ENCODE data around the gene MYO5A.
"Not testable (repeated sequence)": the region's sequence is repeated elsewhere in the genome, so short reads cannot be mapped to it uniquely, and the experiment has no call there.

The MYO5A gene

GRCh38 chr15:52528564-52529340 lies at the start of gene MYO5A:
MYO5A (minus strand) TSS chr15:52528880; CDS start chr15:52528806, 74 bp downstream.
- peak; percentile 81 for TF ChIP-seq POLR2A (IDR thresholded peaks at IDR 0.05; ENCODE audit: low read depth, low read length)
- FAIRE-seq (no peak), DNase-seq (ENCODE audit: insufficient read length, low spot score) (peak; percentile 57)

GRCh38 chr15:52576692-52577091 lies 48.0 kb upstream of the MYO5A start:
- DNase-seq (ENCODE audit: insufficient read length, low spot score) (no peak), FAIRE-seq (no peak)
- TF ChIP-seq POLR2A (IDR thresholded peaks at IDR 0.05; ENCODE audit: low read depth, low read length): no peak

- FAIRE-seq; DNase-seq (ENCODE audit: insufficient read length, low spot score): not testable (repeated sequence)
Measured at GRCh38 chr15:52575573-52575972, 46.9 kb upstream of the MYO5A start.

- DNase-seq (ENCODE audit: insufficient read length, low spot score) (no peak), FAIRE-seq (no peak)
- TF ChIP-seq POLR2A (IDR thresholded peaks at IDR 0.05; ENCODE audit: low read depth, low read length): no peak
Measured at GRCh38 chr15:52575072-52575471, 46.4 kb upstream of the MYO5A start.

- not testable (repeated sequence) for DNase-seq (ENCODE audit: insufficient read length, low spot score); FAIRE-seq
Measured at GRCh38 chr15:52574623-52575022, 45.9 kb upstream of the MYO5A start.

GRCh38 chr15:52568601-52569585 lies 40.2 kb upstream of the MYO5A start, which contains the start of gene ARPP19:
ARPP19 (minus strand) TSS chr15:52569030; CDS start chr15:52568892, 138 bp downstream.
- FAIRE-seq (no peak), DNase-seq (ENCODE audit: insufficient read length, low spot score) (peak; percentile 73)
- TF ChIP-seq POLR2A (IDR thresholded peaks at IDR 0.05; ENCODE audit: low read depth, low read length): peak; percentile 72

- TF ChIP-seq POLR2A (IDR thresholded peaks at IDR 0.05; ENCODE audit: low read depth, low read length): no peak
- FAIRE-seq (no peak), DNase-seq (ENCODE audit: insufficient read length, low spot score) (peak; percentile 11)
Measured at GRCh38 chr15:52567871-52568600, 39.4 kb upstream of the MYO5A start.

DNA sequence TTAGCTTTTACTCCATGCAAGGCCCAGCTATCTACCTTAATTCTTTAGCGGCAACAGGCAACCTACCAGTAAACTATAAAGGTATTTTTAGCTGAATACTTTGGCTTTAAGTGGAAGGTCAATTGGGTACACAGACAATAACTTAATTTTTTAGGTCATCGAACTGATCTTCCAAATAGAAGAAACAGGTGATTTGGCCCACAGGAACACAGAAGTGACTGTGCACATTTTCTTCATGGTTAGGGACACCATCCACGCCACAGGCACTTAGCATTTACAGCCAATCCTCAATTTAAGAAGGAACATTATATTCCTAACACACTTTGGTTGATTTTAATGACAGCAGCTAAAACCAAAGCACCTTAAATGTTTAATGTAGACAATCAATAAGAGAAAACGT lies 38.2 kb upstream of the MYO5A start:
- DNase-seq (ENCODE audit: insufficient read length, low spot score) (no peak), FAIRE-seq (no peak)
- no peak for TF ChIP-seq POLR2A (IDR thresholded peaks at IDR 0.05; ENCODE audit: low read depth, low read length)

GRCh38 chr15:52565417-52566358 lies 37.0 kb upstream of the MYO5A start:
- FAIRE-seq; DNase-seq (ENCODE audit: insufficient read length, low spot score): not testable (repeated sequence)

- DNase-seq (ENCODE audit: insufficient read length, low spot score) (no peak), FAIRE-seq (no peak)
- no peak for TF ChIP-seq POLR2A (IDR thresholded peaks at IDR 0.05; ENCODE audit: low read depth, low read length)
Measured at GRCh38 chr15:52563501-52564060, 34.9 kb upstream of the MYO5A start.

DNA sequence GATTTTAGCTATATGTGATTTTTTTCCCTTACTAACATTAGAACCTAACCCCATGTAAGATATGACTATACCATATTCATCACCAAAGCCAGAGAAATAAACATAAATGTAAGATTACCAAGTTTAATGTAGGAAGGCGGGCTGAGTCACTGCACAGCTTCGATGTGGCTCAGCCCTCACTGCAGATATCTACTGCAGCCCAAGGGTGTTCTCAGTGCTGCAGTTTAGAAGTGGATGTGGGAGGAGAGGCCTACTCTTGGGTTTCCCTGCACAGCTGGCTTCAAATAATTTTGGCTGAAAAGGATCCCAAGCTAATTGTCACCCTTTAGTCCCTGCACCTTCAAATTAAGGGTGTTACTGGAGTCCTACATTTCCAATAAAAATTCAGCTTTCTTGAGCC lies 30.9 kb upstream of the MYO5A start:
- FAIRE-seq: no peak
- no peak for DNase-seq (ENCODE audit: insufficient read length, low spot score)
- no peak for TF ChIP-seq POLR2A (IDR thresholded peaks at IDR 0.05; ENCODE audit: low read depth, low read length)

DNA sequence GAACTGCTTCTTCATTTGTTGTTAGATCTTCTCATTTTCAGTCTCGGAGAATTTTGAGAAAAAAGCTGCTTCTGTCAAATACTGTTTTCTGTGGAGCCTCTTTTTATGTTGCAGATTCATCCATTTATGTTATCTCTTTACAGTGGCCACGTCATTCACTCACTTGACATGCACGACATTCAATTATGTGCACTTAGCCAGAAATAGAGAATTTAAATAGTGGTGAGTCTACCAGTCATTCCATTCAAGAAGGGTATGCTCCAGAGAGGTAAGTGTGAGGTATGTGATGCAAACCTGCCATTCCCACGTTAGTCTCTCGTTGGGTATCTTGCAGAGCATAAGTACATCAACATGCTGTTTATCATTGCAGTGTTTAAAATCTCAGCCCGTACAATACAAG lies 30.3 kb upstream of the MYO5A start:
- TF ChIP-seq POLR2A (IDR thresholded peaks at IDR 0.05; ENCODE audit: low read depth, low read length): no peak
- FAIRE-seq (no peak), DNase-seq (ENCODE audit: insufficient read length, low spot score) (no peak)

All from H54 (cell line).